HCT116 (cell line): ENCODE measurements around the gene FOXF2. TPM values are rescaled to one million over a fixed set of nuclear protein-coding genes. Genes with fewer than 3 reads are reported as not detected.

Experiments used
- ATAC-seq: fragments of 200-7000 bp; cut with Tn5 transposase; 2 replicates; pipeline ENCODE4 v1.9.1; 2020; ENCODE audit warnings: mild to moderate bottlenecking, moderate library complexity
- BruUV-seq: library from RNA; stranded (reverse); fragments of 400-500 nt; replicated peaks from 2 replicates; lab custom pipeline; 2021; lab: Mats Ljungman, UMichigan
- CTCF ChIA-PET: fragments of 300-600 bp; sonication (Branson Sonifier 250); formaldehyde crosslinking; loops from one replicate; lab custom pipeline; 2021; ENCODE audit warnings: antibody characterized with exemption; lab: Charles Lee
- POLR2A ChIA-PET: fragments of 300-600, 350-600 bp; sonication (Branson Sonifier 250); formaldehyde crosslinking; loops from one replicate; lab custom pipeline; 2021; ENCODE audit warnings: antibody characterized with exemption; lab: Charles Lee
- RAD21 ChIA-PET, 2 experiments: fragments of 300-600 bp; sonication (Branson Sonifier 250); formaldehyde crosslinking; loops; one replicate each; lab custom pipeline; 2023; ENCODE audit warnings: low total read pairs in 2 of 2; ENCODE audit not compliant: uncharacterized antibody in 2 of 2, unreplicated experiment in 2 of 2, low non-redundant PET in 1 of 2; lab: Charles Lee
- DNase-seq: peaks from one replicate; pipeline ENCODE4 v3.0.0-alpha.2; 2010; ENCODE audit warnings: low read depth, low spot score
- H2AFZ ChIP-seq: fragments of 200-600 bp; shearing (Covaris generic), sonication (generic); 2 replicates; pipeline ENCODE4 v1.6.1; 2017; ENCODE audit warnings: low read depth, mixed run types, mixed read lengths, antibody characterized with exemption, low read length; ENCODE audit not compliant: poor library complexity, severe bottlenecking
- H3K27ac ChIP-seq: 2 replicates; pipeline ENCODE4 v1.5.1; 2012; ENCODE audit warnings: low read depth, low read length
- H3K27me3 ChIP-seq: fragments of 200-600 bp; sonication (generic); 2 replicates; pipeline ENCODE4 v1.6.1; 2016; ENCODE audit warnings: mixed run types, low read length, mixed read lengths; ENCODE audit not compliant: insufficient read depth
- H3K36me3 ChIP-seq, 2 experiments: fragments of 200-500 bp in 1 of 2; fragments of 200-600 bp in 1 of 2; sonication (Bioruptor generic) in 1 of 2; sonication (generic) in 1 of 2; 2 replicates each; pipeline versions ENCODE4 v1.5.1 to v1.6.1; 2014 to 2016; ENCODE audit warnings: low read length in 2 of 2, inconsistent platforms in 1 of 2, mixed read lengths in 1 of 2, mixed run types in 1 of 2; ENCODE audit not compliant: insufficient read depth in 2 of 2, control insufficient read depth in 1 of 2
- H3K4me1 ChIP-seq, 2 experiments: fragments of 200-600 bp in 1 of 2; sonication (generic) in 1 of 2; 2 replicates each; pipeline versions ENCODE4 v1.5.1 to v1.6.1; 2012 to 2017; ENCODE audit warnings: low read length in 2 of 2, inconsistent platforms in 1 of 2, mild to moderate bottlenecking in 1 of 2, mixed read lengths in 1 of 2, mixed run types in 1 of 2, moderate library complexity in 1 of 2; ENCODE audit not compliant: insufficient read depth in 2 of 2, control insufficient read depth in 1 of 2
- H3K4me2 ChIP-seq: fragments of 200-600 bp; sonication (generic); 2 replicates; pipeline ENCODE4 v1.6.1; 2017; ENCODE audit warnings: mixed run types, low read length, mixed read lengths
- H3K4me3 ChIP-seq, 2 experiments: fragments of 200-600 bp in 1 of 2; sonication (generic) in 1 of 2; replicated peaks in 1 of 2; 2 replicates each; pipeline ENCODE4 v1.5.1; 2011 to 2016; ENCODE audit warnings: low read length in 2 of 2, control low read depth in 1 of 2, low read depth in 1 of 2, mild to moderate bottlenecking in 1 of 2, mixed read lengths in 1 of 2, mixed run types in 1 of 2
- H3K79me2 ChIP-seq: fragments of 200-600 bp; sonication (generic); 2 replicates; pipeline ENCODE4 v1.6.1; 2017; ENCODE audit warnings: mild to moderate bottlenecking, mixed run types, low read length, moderate library complexity, mixed read lengths; ENCODE audit not compliant: insufficient read depth
- H3K9ac ChIP-seq: fragments of 200-600 bp; sonication (generic); 2 replicates; pipeline ENCODE4 v1.6.1; 2016; ENCODE audit warnings: low read length, mixed read lengths
- H3K9me2 ChIP-seq: fragments of 200-600 bp; sonication (generic), shearing (Covaris generic); 2 replicates; pipeline ENCODE4 v1.6.1; 2017; ENCODE audit warnings: mixed run types, mild to moderate bottlenecking, moderate library complexity; ENCODE audit not compliant: insufficient read depth
- H3K9me3 ChIP-seq, 2 experiments: fragments of 200-500 bp in 1 of 2; fragments of 200-600 bp in 1 of 2; sonication (Bioruptor generic) in 1 of 2; sonication (generic) in 1 of 2; 2 replicates each; pipeline ENCODE4 v1.6.1; 2014 to 2017; ENCODE audit warnings: low read length in 2 of 2, mixed read lengths in 2 of 2, inconsistent platforms in 1 of 2, low read depth in 1 of 2, mild to moderate bottlenecking in 1 of 2, mixed run types in 1 of 2, moderate library complexity in 1 of 2; ENCODE audit not compliant: control insufficient read depth in 1 of 2, insufficient read depth in 1 of 2
- H4K20me1 ChIP-seq: fragments of 200-600 bp; sonication (generic), shearing (Covaris generic); 2 replicates; pipeline ENCODE4 v1.6.1; 2017; ENCODE audit warnings: mixed run types, mild to moderate bottlenecking, moderate library complexity; ENCODE audit not compliant: insufficient read depth
- CBX3 ChIP-seq: IDR thresholded peaks from 2 replicates; pipeline ENCODE4 v1.6.1; 2012; ENCODE audit warnings: low read depth
- CEBPB ChIP-seq: IDR thresholded peaks from 2 replicates; pipeline ENCODE4 v1.6.1; 2012; ENCODE audit warnings: low read depth
- EGR1 ChIP-seq: IDR thresholded peaks from 2 replicates; pipeline ENCODE4 v1.6.1; 2012; ENCODE audit warnings: low read depth
- ELF1 ChIP-seq: IDR thresholded peaks from 2 replicates; pipeline ENCODE4 v1.6.1; 2012; ENCODE audit warnings: low read depth, borderline replicate concordance
- EZH2phosphoT487 ChIP-seq: fragments of 200-600 bp; IDR thresholded peaks from 2 replicates; pipeline ENCODE4 v1.6.1; 2018; ENCODE audit warnings: antibody characterized with exemption, borderline replicate concordance
- MAX ChIP-seq: IDR thresholded peaks from 2 replicates; pipeline ENCODE4 v1.6.1; 2012
- POLR2A ChIP-seq: IDR thresholded peaks from 2 replicates; pipeline ENCODE4 v1.7.0; 2011; ENCODE audit warnings: borderline replicate concordance; ENCODE audit not compliant: insufficient read depth, insufficient read length; ENCODE audit errors: extremely low read depth
- RAD21 ChIP-seq: IDR thresholded peaks from 2 replicates; pipeline ENCODE4 v1.6.1; 2012; ENCODE audit warnings: low read depth, mild to moderate bottlenecking
- SIN3A ChIP-seq: IDR thresholded peaks from 2 replicates; pipeline ENCODE4 v1.6.1; 2012; ENCODE audit warnings: low read depth
- SP1 ChIP-seq: IDR thresholded peaks from 2 replicates; pipeline ENCODE4 v1.6.1; 2012; ENCODE audit warnings: low read depth
- SRF ChIP-seq: IDR thresholded peaks from 2 replicates; pipeline ENCODE4 v1.6.1; 2012; ENCODE audit warnings: low read depth
- YY1 ChIP-seq: IDR thresholded peaks from 2 replicates; pipeline ENCODE4 v1.6.1; 2011; ENCODE audit warnings: low read length, low read depth, moderate library complexity, mild to moderate bottlenecking; ENCODE audit not compliant: insufficient replicate concordance; ENCODE audit errors: extremely low read depth
- ZBTB33 ChIP-seq: IDR thresholded peaks from 2 replicates; pipeline ENCODE4 v1.6.1; 2011; ENCODE audit warnings: mild to moderate bottlenecking, low read length, moderate library complexity; ENCODE audit not compliant: insufficient replicate concordance; ENCODE audit errors: extremely low read depth
- ZFX ChIP-seq: fragments of 450-650 bp; IDR thresholded peaks from 2 replicates; pipeline ENCODE4 v1.6.1; 2017
- ZNF274 ChIP-seq: fragments of 200-500 bp; sonication (Bioruptor generic); IDR thresholded peaks from 2 replicates; pipeline ENCODE4 v1.6.1; 2014; ENCODE audit warnings: mild to moderate bottlenecking, low read depth, low read length, inconsistent platforms
- intact Hi-C: fragments of 100-400 bp; cut with micrococcal nuclease; formaldehyde crosslinking; loops from 2 replicates; pipeline ENCODE4 v1.10.0; 2022
- total RNA-seq: library from RNA; stranded (reverse); gene quantifications from one replicate; pipeline ENCODE4 v1.2.1, GENCODE V29; 2021; ENCODE audit not compliant: unreplicated experiment
- TF ChIP-seq, protein P1 (sequence below), 3 experiments: fragments of 200-600 bp in 1 of 3; sonication (generic) in 1 of 3; IDR thresholded peaks in 2 of 3; conservative IDR thresholded peaks in 1 of 3; 2 replicates each; pipeline ENCODE4 v1.5.1; 2012 to 2017; ENCODE audit warnings: low read depth in 2 of 3, low read length in 2 of 3, antibody characterized with exemption in 1 of 3, borderline replicate concordance in 1 of 3, control low read depth in 1 of 3, mild to moderate bottlenecking in 1 of 3, mixed read lengths in 1 of 3, mixed run types in 1 of 3, moderate library complexity in 1 of 3; ENCODE audit not compliant: insufficient read depth in 1 of 3

FOXF2 gene
- total RNA-seq, 1 experiment from 2014 or later, result not detected

DNA sequence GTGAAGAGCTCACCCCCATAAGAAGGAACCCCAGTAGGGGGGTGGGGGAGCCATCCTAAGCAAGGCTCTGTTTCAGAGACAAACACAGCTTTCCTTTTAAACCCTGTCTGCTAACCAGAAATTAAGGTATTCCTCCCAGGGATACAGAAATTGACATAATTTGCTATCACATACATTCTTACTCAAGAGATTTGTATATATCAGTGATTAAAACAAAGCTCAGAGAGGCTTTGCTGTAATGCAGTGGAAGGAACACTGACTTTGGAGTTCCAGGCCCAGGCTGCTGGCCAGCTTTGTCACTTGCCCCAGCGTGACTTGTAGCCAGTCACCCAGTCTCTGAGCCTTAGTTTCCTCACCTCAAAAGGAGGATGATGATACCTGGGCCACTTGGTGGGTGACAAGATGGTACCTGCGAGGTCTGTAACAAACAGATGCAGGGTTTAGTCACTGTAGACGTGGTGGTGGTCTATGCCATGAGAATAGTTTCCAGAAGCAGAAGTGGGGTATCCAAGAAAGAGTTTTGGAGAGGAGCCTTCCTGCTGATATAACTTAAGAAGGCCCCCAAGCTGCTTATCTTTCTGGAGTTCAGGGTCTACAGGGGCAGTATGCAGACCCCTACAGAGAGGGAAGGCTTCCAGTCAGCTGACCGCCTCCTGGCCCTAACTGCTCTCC, 3.2 kb upstream of the FOXF2 start:
- Histone ChIP-seq H3K9ac (no peak overlapping the region), H3K4me1 (peaks cover 0 to 8% of the 10 kb centered on the region in 2 experiments; a peak in 1 of 4 replicates), H3K4me3 (no peak overlapping the region), H2AFZ (no peak overlapping the region), H3K79me2 (no peaks in the 10 kb centered on the region), H3K27me3 (no peaks in the 10 kb centered on the region), H4K20me1 (no peaks in the 10 kb centered on the region), H3K27ac (no peak overlapping the region), H3K9me2 (no peaks in the 10 kb centered on the region), H3K9me3 (no peaks in the 10 kb centered on the region), H3K36me3 (no peaks in the 10 kb centered on the region), H3K4me2 (no peak overlapping the region)
- ChIA-PET POLR2A (no interaction called here), CTCF (interaction anchor here (1.7 kb wide), 1 partner anchor 10 kb away, joined by 8 read pairs; no protein-coding TSS in a partner anchor), RAD21 (no interaction called here)
- TF ChIP-seq POLR2A (no peak), YY1 (no peak)
- DNase-seq (no peak), ATAC-seq (no peak)
- BruUV-seq, result no TSS peak
- intact Hi-C loops, result no loop called here

DNA sequence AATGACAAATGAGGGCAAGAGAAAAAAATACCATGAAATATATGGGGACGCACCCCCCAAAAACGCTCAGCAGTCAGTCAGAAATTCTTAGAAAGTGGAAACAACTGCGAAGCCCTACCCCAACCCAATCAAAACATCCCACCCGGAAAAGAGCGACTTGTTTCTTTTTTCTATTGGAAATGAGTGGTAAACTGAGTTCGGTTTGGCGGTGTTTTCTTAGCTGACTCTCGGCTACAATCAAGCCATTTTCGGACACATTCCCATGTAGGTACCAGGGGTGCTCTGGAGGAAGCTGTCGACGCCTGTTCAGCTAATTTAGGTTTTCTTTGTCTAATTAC, 1.9 kb upstream of the FOXF2 start:
- Histone ChIP-seq H3K27ac (no peak overlapping the region), H3K4me1 (no peaks in the 10 kb centered on the region), H3K4me2 (no peak overlapping the region), H3K4me3 (no peak overlapping the region), H3K79me2 (no peaks in the 10 kb centered on the region), H3K9me3 (no peaks in the 10 kb centered on the region), H2AFZ (no peak overlapping the region), H3K27me3 (no peaks in the 10 kb centered on the region), H4K20me1 (no peaks in the 10 kb centered on the region), H3K9me2 (no peaks in the 10 kb centered on the region), H3K9ac (no peak overlapping the region), H3K36me3 (no peaks in the 10 kb centered on the region)
- TF ChIP-seq EZH2phosphoT487 (no peak), YY1 (no peak), SRF (no peak), ZNF274 (no peak), RAD21 (no peak), CBX3 (no peak), POLR2A (no peak), EGR1 (no peak), SIN3A (no peak), ZFX (no peak), ELF1 (no peak), SP1 (no peak), CEBPB (no peak), MAX (no peak), ZBTB33 (no peak)
- TF ChIP-seq, protein P1, sequence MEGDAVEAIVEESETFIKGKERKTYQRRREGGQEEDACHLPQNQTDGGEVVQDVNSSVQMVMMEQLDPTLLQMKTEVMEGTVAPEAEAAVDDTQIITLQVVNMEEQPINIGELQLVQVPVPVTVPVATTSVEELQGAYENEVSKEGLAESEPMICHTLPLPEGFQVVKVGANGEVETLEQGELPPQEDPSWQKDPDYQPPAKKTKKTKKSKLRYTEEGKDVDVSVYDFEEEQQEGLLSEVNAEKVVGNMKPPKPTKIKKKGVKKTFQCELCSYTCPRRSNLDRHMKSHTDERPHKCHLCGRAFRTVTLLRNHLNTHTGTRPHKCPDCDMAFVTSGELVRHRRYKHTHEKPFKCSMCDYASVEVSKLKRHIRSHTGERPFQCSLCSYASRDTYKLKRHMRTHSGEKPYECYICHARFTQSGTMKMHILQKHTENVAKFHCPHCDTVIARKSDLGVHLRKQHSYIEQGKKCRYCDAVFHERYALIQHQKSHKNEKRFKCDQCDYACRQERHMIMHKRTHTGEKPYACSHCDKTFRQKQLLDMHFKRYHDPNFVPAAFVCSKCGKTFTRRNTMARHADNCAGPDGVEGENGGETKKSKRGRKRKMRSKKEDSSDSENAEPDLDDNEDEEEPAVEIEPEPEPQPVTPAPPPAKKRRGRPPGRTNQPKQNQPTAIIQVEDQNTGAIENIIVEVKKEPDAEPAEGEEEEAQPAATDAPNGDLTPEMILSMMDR (IDR thresholded peaks at IDR 0.05 in 2 of 3, conservative IDR thresholded peaks at IDR 0.05 in 1 of 3; ENCODE audit: borderline replicate concordance in 1 of 3, insufficient read depth in 1 of 3, low read depth in 2 of 3, low read length in 2 of 3), result no peak
- DNase-seq (no peak), ATAC-seq (no peak)
- ChIA-PET RAD21 (no interaction called here), POLR2A (no interaction called here), CTCF (interaction anchor here (1.1 to 1.7 kb wide), 2 partner anchors 9 to 794 kb away, joined by 3 to 8 read pairs; no protein-coding TSS in a partner anchor)
- BruUV-seq, result no TSS peak
- intact Hi-C loops, result no loop called here
